GM18858 (cell line): ENCODE measurements around the gene TTC28.

Experiments
- ATAC-seq: cut with Tn5 transposase; IDR thresholded peaks from one replicate; pipeline ENCODE4 v1.9.1; 2021; ENCODE audit not compliant: unreplicated experiment

The TTC28 gene

GRCh38 chr22:28411125-28411524 lies 268.5 kb downstream of the TTC28 start:
- ATAC-seq = no peak

GRCh38 chr22:28410050-28410816 lies 269.4 kb downstream of the TTC28 start:
- ATAC-seq = no peak

GRCh38 chr22:28408709-28409108 lies 270.9 kb downstream of the TTC28 start:
- ATAC-seq = no peak

- ATAC-seq = no peak
Measured at GRCh38 chr22:28407645-28408044, 272.0 kb downstream of the TTC28 start.

GRCh38 chr22:28406246-28406645 lies 273.4 kb downstream of the TTC28 start:
- ATAC-seq = no peak

- no peak for ATAC-seq
Measured at GRCh38 chr22:28405588-28405987, 274.1 kb downstream of the TTC28 start.

GRCh38 chr22:28402539-28402938 lies 277.1 kb downstream of the TTC28 start:
- no peak for ATAC-seq

- ATAC-seq = no peak
Measured at GRCh38 chr22:28402060-28402459, 277.6 kb downstream of the TTC28 start.

GRCh38 chr22:28398981-28399380 lies 280.7 kb downstream of the TTC28 start:
- ATAC-seq = no peak

GRCh38 chr22:28398355-28398754 lies 281.3 kb downstream of the TTC28 start:
- ATAC-seq = no peak

- ATAC-seq = no peak
Measured at GRCh38 chr22:28397306-28397705, 282.3 kb downstream of the TTC28 start.

GRCh38 chr22:28395920-28396753 lies 283.5 kb downstream of the TTC28 start:
- no peak for ATAC-seq

GRCh38 chr22:28395520-28395919 lies 284.1 kb downstream of the TTC28 start:
- no peak for ATAC-seq

GRCh38 chr22:28394513-28395110 lies 285.0 kb downstream of the TTC28 start:
- no peak for ATAC-seq

GRCh38 chr22:28381429-28382167 lies 298.0 kb downstream of the TTC28 start:
- no peak for ATAC-seq

- no peak for ATAC-seq
Measured at GRCh38 chr22:28379951-28380350, 299.7 kb downstream of the TTC28 start.

GRCh38 chr22:28379075-28379779 lies 300.4 kb downstream of the TTC28 start:
- ATAC-seq = no peak

GRCh38 chr22:28375761-28376534 lies 303.7 kb downstream of the TTC28 start:
- ATAC-seq = no peak

- no peak for ATAC-seq
Measured at GRCh38 chr22:28373831-28374230, 305.8 kb downstream of the TTC28 start.

GRCh38 chr22:28369854-28370253 lies 309.8 kb downstream of the TTC28 start:
- ATAC-seq = no peak
